Stimulated activated CD8-positive, alpha-beta memory T cell treated with anti-CD3 and anti-CD28 coated beads, Interleukin-2, amount 100 ng/mL, for 1 hour (primary cell): ENCODE results near the gene CAVIN2.

Experiments
- DNase-seq, 2 donors: peaks; one replicate each; pipeline ENCODE4 v3.0.0-alpha.2; 2020; ENCODE audit warnings: low read depth in 2 of 2

Gene CAVIN2

DNA sequence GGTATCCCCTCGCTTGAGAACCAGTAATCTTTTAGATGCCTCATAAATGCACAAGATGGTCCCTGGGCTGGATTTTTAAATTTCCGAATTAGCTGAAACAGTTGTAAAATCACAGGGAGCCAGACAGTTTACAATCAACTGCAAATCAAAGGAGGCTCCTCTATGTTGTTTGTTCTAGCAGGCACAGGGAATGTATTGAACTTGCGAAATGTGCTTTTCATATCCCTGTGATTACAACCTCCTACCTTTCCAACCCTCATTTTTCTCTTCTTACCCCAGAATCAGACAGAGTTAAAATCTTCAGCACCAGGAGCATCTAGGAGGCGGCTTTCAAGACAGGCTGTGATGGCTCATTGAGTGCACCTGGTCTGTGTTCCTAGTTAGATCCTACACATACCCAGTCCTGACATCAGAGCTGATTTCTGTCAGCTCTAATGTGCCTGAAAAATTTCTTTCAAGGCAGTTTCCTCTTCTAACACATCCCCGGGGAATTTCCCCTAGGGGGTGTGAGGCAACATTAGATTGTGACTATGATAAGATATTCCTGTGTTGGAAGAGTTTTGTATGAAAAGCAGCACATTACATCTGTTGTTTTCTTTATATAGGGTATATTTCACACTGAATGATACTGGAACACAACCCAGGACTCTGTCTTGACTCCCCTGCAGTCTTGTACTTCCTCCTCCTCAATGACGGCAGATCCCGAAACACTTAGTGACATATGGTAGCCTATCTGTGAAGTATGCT is 17.9 kb upstream of the CAVIN2 start:
- no peak for DNase-seq

- DNase-seq = no peak
These were observed 17.1 kb upstream of the CAVIN2 start for GRCh38 chr2:191863988-191864387.

GRCh38 chr2:191862156-191862775 is 15.4 kb upstream of the CAVIN2 start:
- DNase-seq = no peak

DNA sequence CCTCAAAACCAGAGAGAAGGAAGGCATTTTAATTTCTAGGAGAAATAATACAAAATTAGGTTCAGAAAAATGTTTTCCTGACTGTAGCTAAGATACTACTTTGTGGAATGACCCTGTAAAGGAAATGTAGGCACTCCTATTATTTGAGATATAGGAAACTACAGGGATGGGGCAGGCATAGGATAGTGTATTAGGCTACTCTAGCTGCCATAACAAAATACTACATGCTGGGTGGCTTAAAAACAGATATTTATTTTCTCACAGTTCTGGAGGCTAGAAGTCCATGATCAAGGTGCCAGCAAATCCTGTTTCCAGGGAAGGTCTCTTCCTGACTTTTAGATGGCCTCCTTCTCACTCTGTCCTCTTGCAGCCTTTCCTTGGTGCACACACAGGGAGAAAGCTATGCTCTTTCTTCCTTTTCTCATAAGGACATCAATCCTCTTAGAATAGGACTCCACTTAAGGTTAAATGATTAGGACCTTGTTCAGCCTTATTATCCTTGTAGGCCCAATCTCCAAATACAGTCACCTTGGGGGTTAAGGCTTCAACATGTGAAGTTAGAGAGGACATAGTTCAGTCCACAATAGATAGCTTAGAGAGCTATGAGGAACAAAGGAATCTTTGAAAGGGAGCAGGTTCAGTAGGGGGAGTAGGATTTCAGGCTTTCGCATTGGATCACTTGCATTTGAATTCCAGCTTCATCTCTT is 14.0 kb upstream of the CAVIN2 start:
- no peak for DNase-seq

GRCh38 chr2:191859681-191860080 is 12.8 kb upstream of the CAVIN2 start:
- no peak for DNase-seq

GRCh38 chr2:191857886-191858285 is 11.0 kb upstream of the CAVIN2 start:
- DNase-seq = no peak

GRCh38 chr2:191857259-191857805 is 10.4 kb upstream of the CAVIN2 start:
- no peak for DNase-seq

- DNase-seq = no peak
These were observed 9.4 kb upstream of the CAVIN2 start for GRCh38 chr2:191856111-191856876.

GRCh38 chr2:191855382-191855781 is 8.5 kb upstream of the CAVIN2 start:
- DNase-seq = no peak

GRCh38 chr2:191854382-191855372 is 7.8 kb upstream of the CAVIN2 start:
- no peak for DNase-seq

DNA sequence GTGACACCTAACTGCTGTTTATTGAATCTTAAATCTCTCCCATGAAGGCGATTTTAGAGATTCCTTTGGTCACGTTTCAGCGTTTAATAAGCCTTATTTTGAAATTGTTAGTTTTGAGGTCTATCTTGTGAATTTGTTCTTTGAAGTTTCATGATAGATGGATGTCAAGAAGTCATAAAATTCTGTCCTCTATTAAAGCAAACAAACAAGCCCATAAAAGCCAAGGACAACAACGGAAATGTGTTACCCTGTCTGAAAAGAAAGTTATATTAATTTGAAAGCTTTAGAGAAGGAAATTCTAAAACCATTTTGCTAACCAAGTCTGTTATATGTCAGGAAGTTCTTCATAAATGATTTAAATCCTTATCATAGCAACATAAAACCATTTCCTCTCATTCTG is 7.0 kb upstream of the CAVIN2 start:
- DNase-seq = no peak

DNA sequence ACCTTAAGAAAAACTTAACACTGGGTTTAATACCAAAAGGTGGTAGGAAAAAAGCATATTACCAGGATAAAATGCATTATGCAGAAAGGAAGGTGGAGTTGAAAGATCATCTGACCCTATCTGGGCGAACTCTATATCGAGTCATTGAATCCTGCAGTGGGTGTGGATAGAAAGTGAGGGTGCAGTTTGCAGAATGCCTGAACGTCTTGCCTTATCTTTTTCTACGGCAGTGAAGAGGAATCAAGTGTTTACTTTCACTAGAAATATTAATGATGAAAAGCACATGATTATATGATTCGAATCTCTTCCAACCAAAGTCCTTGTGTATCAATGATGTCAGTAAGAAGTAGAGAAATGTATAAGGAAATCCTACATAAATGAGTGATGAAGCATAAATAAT is 4.3 kb upstream of the CAVIN2 start:
- no peak for DNase-seq

GRCh38 chr2:191848771-191849767 is 2.2 kb upstream of the CAVIN2 start:
- DNase-seq = no peak

- no peak for DNase-seq
These were observed 876 bp upstream of the CAVIN2 start for GRCh38 chr2:191847764-191848163.

GRCh38 chr2:191845876-191846514 is 893 bp downstream of the CAVIN2 start:
- no peak for DNase-seq

- DNase-seq = no peak
These were observed 1.6 kb downstream of the CAVIN2 start for GRCh38 chr2:191845248-191845715.

GRCh38 chr2:191844706-191845105 is 2.2 kb downstream of the CAVIN2 start:
- no peak for DNase-seq

- no peak for DNase-seq
These were observed 6.0 kb downstream of the CAVIN2 start for GRCh38 chr2:191840921-191841320.
